Measurements from ENCODE around the gene ZNRF3. TPM values are rescaled to one million over a fixed set of nuclear protein-coding genes. Genes with fewer than 3 reads are reported as not detected.

ZNRF3 gene
- total RNA-seq, 1 donor from 2014 or later: 0.69 TPM

DNA sequence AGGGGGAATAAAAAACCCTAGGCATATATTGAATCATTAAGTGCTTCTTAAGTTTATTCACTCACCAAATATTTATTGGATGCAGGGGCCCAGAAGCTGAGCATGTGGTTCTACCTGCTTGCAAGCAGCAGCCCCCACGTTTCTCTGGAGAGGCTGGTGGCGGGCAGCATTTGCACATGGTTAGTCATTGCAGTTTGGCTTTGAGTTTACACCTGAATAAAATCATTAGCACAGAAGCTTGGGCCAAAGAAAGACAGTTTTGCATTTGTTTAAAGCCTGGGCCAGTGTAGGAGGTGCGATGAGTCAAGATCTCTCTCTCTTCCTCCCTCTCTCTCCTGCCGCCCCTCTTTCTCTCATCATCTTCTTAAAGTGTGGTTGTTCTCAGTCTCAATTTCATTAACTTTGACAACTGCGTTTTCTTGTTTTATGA, 105.7 kb downstream of the ZNRF3 start:
- DNase-seq (no peak), ATAC-seq (ENCODE audit: low read depth) (no peak)
- TF ChIP-seq, protein P1, sequence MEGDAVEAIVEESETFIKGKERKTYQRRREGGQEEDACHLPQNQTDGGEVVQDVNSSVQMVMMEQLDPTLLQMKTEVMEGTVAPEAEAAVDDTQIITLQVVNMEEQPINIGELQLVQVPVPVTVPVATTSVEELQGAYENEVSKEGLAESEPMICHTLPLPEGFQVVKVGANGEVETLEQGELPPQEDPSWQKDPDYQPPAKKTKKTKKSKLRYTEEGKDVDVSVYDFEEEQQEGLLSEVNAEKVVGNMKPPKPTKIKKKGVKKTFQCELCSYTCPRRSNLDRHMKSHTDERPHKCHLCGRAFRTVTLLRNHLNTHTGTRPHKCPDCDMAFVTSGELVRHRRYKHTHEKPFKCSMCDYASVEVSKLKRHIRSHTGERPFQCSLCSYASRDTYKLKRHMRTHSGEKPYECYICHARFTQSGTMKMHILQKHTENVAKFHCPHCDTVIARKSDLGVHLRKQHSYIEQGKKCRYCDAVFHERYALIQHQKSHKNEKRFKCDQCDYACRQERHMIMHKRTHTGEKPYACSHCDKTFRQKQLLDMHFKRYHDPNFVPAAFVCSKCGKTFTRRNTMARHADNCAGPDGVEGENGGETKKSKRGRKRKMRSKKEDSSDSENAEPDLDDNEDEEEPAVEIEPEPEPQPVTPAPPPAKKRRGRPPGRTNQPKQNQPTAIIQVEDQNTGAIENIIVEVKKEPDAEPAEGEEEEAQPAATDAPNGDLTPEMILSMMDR (IDR thresholded peaks at IDR 0.05): no peak
- Mint-ChIP-seq H3K4me1 (no peaks in the 10 kb centered on the region), H3K27ac (no peak overlapping the region), H3K9me3 (no peaks in the 10 kb centered on the region), H3K36me3 (ENCODE audit: low read depth) (no peaks in the 10 kb centered on the region), H3K27me3 (peaks cover 3% of the 10 kb centered on the region), H3K4me3 (no peak overlapping the region)
- ChIA-PET CTCF (no interaction called here), POLR2A (no interaction called here)
- intact Hi-C loops (cut with micrococcal nuclease): no loop called here

DNA sequence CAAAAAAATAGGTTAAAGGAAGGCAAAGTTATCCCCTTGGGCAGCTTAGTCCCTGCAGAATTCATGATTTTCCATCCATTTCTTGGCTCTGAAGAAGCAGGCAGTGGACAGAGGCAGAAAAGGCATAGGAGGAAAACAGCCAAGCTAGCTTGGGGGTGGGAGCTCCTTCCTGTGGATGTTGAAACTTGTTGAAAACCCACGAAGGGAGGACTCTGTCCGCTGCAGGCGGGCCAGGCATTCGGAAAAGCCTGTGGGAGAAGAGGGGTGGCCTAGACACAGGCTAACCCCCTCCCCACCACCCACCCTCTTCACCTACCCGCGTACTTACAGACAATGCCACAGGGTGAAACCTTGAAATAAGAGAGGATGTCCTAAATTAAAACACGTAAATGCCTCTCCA, 106.1 kb downstream of the ZNRF3 start:
- Mint-ChIP-seq H3K27me3 (peaks cover 3% of the 10 kb centered on the region), H3K27ac (no peak overlapping the region), H3K4me1 (no peaks in the 10 kb centered on the region), H3K4me3 (no peak overlapping the region), H3K36me3 (ENCODE audit: low read depth) (no peaks in the 10 kb centered on the region), H3K9me3 (no peaks in the 10 kb centered on the region)
- ATAC-seq (ENCODE audit: low read depth): no peak
- DNase-seq: no peak
- ChIA-PET CTCF (no interaction called here), POLR2A (no interaction called here)
- intact Hi-C loops (cut with micrococcal nuclease): no loop called here
- TF ChIP-seq, protein P1 (IDR thresholded peaks at IDR 0.05): no peak

- TF ChIP-seq, protein P1 (IDR thresholded peaks at IDR 0.05): no peak
- POLR2A ChIA-PET: no interaction called here
- DNase-seq (no peak), ATAC-seq (ENCODE audit: low read depth) (no peak)
- Mint-ChIP-seq H3K4me3 (no peak overlapping the region), H3K36me3 (ENCODE audit: low read depth) (no peaks in the 10 kb centered on the region), H3K27me3 (peaks cover 3% of the 10 kb centered on the region), H3K27ac (no peak overlapping the region), H3K4me1 (no peaks in the 10 kb centered on the region), H3K9me3 (no peaks in the 10 kb centered on the region)
- CTCF ChIA-PET: no interaction called here
- intact Hi-C loops (cut with micrococcal nuclease): no loop called here
Measured at GRCh38 chr22:28989912-28990311, 106.5 kb downstream of the ZNRF3 start.

DNA sequence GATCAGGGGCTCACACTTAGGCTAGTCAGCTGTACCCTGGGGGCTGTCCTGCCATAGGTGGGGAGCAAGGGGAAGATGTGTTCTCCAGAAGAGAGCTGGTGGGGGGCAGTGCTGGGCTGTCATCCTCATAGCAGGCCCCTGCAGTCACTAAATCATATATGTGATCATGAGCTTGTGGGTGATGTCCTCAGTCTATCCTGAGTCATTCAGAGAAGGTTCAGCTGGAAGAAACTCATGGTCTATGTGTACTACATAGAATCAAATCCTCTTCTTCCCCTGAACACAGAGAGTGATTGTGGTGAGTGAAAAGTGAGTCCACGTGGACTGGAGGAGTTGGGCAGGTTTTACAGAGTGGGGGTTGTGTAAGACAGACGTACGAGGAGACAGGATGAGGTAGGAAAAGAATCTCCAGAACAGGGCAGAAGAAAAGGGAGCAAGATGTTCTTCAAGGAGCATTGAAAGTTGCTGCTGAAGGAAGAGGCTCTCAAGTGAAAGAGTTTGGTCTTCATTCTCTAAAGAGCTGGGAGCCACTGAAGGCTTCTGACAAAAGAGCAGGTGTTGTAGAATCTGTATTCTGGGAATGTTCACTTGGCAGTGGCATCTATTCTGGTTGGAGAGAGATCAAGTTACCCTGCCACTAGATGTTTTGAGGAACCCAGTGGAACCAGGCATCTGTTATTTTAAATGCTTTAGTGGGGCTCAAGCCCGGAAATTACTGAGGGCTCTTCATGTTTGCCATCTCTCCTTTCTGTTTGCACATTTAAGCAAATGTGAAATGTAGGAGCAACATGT, 109.4 kb downstream of the ZNRF3 start:
- no peak for DNase-seq
- CTCF ChIA-PET: no interaction called here
- TF ChIP-seq, protein P1 (IDR thresholded peaks at IDR 0.05): no peak
- Mint-ChIP-seq H3K36me3 (ENCODE audit: low read depth) (no peaks in the 10 kb centered on the region), H3K4me3 (no peak overlapping the region), H3K9me3 (no peaks in the 10 kb centered on the region), H3K27me3 (peaks cover 3% of the 10 kb centered on the region), H3K4me1 (no peaks in the 10 kb centered on the region), H3K27ac (no peak overlapping the region)
- intact Hi-C loops (cut with micrococcal nuclease): no loop called here
- POLR2A ChIA-PET: no interaction called here
- ATAC-seq (ENCODE audit: low read depth): no peak

GRCh38 chr22:28994522-28994921, 111.2 kb downstream of the ZNRF3 start:
- no peaks in the 10 kb centered on the region for H3K4me1 Mint-ChIP-seq
- no peak overlapping the region for H3K4me3 Mint-ChIP-seq
- H3K27me3 Mint-ChIP-seq: peaks cover 3% of the 10 kb centered on the region
- intact Hi-C loops (cut with micrococcal nuclease): no loop called here
- H3K9me3 Mint-ChIP-seq: no peaks in the 10 kb centered on the region
- ChIA-PET POLR2A (no interaction called here), CTCF (no interaction called here)
- H3K36me3 Mint-ChIP-seq (ENCODE audit: low read depth): no peaks in the 10 kb centered on the region
- DNase-seq (no peak), ATAC-seq (ENCODE audit: low read depth) (no peak)
- no peak overlapping the region for H3K27ac Mint-ChIP-seq
- TF ChIP-seq, protein P1 (IDR thresholded peaks at IDR 0.05): no peak

Data from activated B cell treated with CpG ODN at 0.5 μM for 24 hours (primary cell).